ENCODE data around the gene HS3ST5. TPM values are rescaled to one million over a fixed set of nuclear protein-coding genes. Genes with fewer than 3 reads are reported as not detected.

Gene HS3ST5
- total RNA-seq, 1 donor from 2014 or later = 0.12 TPM

DNA sequence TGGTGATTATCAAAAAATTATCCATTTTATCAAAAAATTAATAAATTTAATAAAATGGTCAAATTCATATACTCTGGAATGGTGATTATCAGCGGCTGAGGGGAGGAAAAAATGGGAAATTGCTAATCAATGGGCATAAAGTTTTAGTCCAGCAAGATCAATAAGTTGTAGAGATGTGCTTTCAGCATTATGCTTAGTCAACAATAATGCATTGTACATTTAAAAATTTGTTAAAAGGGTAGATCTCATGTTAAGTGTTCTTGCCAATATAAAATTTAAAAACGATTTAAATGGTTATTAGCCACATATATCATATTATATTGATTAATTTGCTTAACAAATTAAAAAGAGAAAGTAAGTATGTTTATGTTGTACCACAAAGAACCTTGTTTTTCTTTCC lies 56.6 kb downstream of the HS3ST5 start:
- Histone ChIP-seq H3K4me3 (no peak overlapping the region), H3K9me3 (no peaks in the 10 kb centered on the region), H3K27me3 (ENCODE audit: low read depth) (no peaks in the 10 kb centered on the region), H3K27ac (no peak overlapping the region), H3K4me1 (no peaks in the 10 kb centered on the region), H3K36me3 (no peaks in the 10 kb centered on the region)
- DNase-seq (no peak), ATAC-seq (no peak)
- intact Hi-C loops (cut with DNase I) = no loop called here
- TF ChIP-seq, protein P1, sequence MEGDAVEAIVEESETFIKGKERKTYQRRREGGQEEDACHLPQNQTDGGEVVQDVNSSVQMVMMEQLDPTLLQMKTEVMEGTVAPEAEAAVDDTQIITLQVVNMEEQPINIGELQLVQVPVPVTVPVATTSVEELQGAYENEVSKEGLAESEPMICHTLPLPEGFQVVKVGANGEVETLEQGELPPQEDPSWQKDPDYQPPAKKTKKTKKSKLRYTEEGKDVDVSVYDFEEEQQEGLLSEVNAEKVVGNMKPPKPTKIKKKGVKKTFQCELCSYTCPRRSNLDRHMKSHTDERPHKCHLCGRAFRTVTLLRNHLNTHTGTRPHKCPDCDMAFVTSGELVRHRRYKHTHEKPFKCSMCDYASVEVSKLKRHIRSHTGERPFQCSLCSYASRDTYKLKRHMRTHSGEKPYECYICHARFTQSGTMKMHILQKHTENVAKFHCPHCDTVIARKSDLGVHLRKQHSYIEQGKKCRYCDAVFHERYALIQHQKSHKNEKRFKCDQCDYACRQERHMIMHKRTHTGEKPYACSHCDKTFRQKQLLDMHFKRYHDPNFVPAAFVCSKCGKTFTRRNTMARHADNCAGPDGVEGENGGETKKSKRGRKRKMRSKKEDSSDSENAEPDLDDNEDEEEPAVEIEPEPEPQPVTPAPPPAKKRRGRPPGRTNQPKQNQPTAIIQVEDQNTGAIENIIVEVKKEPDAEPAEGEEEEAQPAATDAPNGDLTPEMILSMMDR (IDR thresholded peaks at IDR 0.05) = no peak

DNA sequence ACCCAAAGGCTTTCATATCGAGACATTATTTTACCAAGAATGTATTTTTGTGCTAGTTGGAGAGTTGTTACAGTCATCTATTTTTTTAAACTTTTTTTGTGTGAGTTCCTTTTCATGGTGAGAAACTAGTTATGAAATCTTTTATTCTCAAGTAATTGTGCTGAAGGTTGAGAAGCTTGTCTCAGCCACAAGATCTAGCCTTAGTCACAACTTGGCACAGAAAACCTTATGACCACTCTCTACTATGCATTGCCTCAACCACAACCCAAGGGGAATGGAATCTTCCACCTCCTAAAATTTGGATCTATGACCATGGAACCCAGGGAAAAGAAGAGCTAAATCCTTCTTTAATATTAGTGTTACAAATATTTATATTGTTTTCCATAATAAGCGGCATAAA lies 58.5 kb downstream of the HS3ST5 start:
- Histone ChIP-seq H3K9me3 (no peaks in the 10 kb centered on the region), H3K4me1 (no peaks in the 10 kb centered on the region), H3K27ac (no peak overlapping the region), H3K36me3 (no peaks in the 10 kb centered on the region), H3K4me3 (no peak overlapping the region), H3K27me3 (ENCODE audit: low read depth) (no peaks in the 10 kb centered on the region)
- TF ChIP-seq, protein P1 (IDR thresholded peaks at IDR 0.05) = no peak
- intact Hi-C loops (cut with DNase I) = no loop called here
- DNase-seq = no peak
- no peak for ATAC-seq

DNA sequence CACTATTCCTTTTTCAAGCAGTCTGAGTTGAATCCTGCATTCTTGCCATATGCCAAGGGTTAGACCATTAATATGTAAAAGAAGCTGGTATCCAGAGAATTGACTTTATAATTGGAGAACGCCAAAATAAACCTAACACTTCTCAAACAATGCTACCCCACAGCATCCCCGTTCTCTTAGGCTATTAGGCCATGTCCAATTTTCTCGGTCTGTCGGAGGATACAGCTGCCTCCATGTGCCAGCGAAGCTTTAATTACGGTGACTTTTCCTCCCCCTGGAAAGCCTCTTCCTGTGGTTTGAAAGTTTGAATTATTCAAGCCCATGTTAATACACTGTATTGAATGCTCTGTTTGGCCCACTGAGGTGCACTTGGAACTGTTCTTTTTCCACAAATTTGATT lies 60.5 kb downstream of the HS3ST5 start:
- H3K9me3 ChIP-seq = no peaks in the 10 kb centered on the region
- ATAC-seq = no peak
- H3K36me3 ChIP-seq = no peaks in the 10 kb centered on the region
- intact Hi-C loops (cut with DNase I) = no loop called here
- no peak for DNase-seq
- no peak overlapping the region for H3K27ac ChIP-seq
- no peak overlapping the region for H3K4me3 ChIP-seq
- H3K27me3 ChIP-seq (ENCODE audit: low read depth) = no peaks in the 10 kb centered on the region
- H3K4me1 ChIP-seq = no peaks in the 10 kb centered on the region
- TF ChIP-seq, protein P1 (IDR thresholded peaks at IDR 0.05) = no peak

DNA sequence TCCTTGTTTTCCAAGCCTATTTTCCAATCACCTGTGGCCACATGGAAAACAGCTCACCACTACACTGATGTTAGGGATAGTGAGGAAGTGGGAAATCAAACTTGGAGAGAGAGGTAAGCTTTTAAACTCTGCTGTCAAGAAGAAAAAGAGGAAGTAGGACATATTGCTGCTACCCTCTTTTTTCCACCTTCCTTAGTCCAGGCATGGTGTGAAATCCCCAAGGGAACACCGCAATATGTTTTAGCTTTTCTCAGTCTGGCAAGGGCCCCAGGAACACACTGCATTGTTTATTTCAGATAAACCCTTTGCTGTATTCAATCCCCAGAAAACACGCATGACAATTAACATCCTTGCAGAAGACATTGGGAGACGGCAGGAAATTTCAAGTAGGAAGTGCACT lies 61.3 kb downstream of the HS3ST5 start:
- no peaks in the 10 kb centered on the region for H3K4me1 ChIP-seq
- H3K27ac ChIP-seq = no peak overlapping the region
- ATAC-seq (no peak), DNase-seq (no peak)
- no peaks in the 10 kb centered on the region for H3K9me3 ChIP-seq
- TF ChIP-seq, protein P1 (IDR thresholded peaks at IDR 0.05) = no peak
- intact Hi-C loops (cut with DNase I) = no loop called here
- H3K4me3 ChIP-seq = no peak overlapping the region
- no peaks in the 10 kb centered on the region for H3K36me3 ChIP-seq
- no peaks in the 10 kb centered on the region for H3K27me3 ChIP-seq (ENCODE audit: low read depth)

- H3K4me3 ChIP-seq = no peak overlapping the region
- DNase-seq (no peak), ATAC-seq (no peak)
- TF ChIP-seq, protein P1 (IDR thresholded peaks at IDR 0.05) = no peak
- no peaks in the 10 kb centered on the region for H3K36me3 ChIP-seq
- H3K4me1 ChIP-seq = no peaks in the 10 kb centered on the region
- H3K9me3 ChIP-seq = no peaks in the 10 kb centered on the region
- intact Hi-C loops (cut with DNase I) = no loop called here
- H3K27ac ChIP-seq = no peak overlapping the region
- H3K27me3 ChIP-seq (ENCODE audit: low read depth) = no peaks in the 10 kb centered on the region
These were observed 62.4 kb downstream of the HS3ST5 start for GRCh38 chr6:114280239-114280982.
